DMS79 treated with DMSO at 0.1 percent for 48 hours (cell line): Measurements from ENCODE around the gene PROSER3.
"Not testable (repeated sequence)": the region's sequence is repeated elsewhere in the genome, so short reads cannot be mapped to it uniquely, and the experiment has no call there.

ENCODE experiments used
- DNase-seq: peaks from one replicate; lab custom pipeline; 2025; lab: John Stamatoyannopoulos, UW

PROSER3 gene

GRCh38 chr19:35755131-35755549 lies 2.8 kb upstream of the PROSER3 start:
- DNase-seq = no peak

- no peak for DNase-seq
Observed at GRCh38 chr19:35755550-35756376, 2.2 kb upstream of the PROSER3 start.

- no peak for DNase-seq
Observed at GRCh38 chr19:35756377-35757230, 1.4 kb upstream of the PROSER3 start, which contains the start of gene HSPB6. HSPB6 (minus strand) TSS chr19:35757029; CDS start chr19:35757008, 21 bp downstream.

- DNase-seq = no peak
Observed at GRCh38 chr19:35757231-35757748, 686 bp upstream of the PROSER3 start.

GRCh38 chr19:35759697-35760096 lies 1.7 kb downstream of the PROSER3 start:
- no peak for DNase-seq

GRCh38 chr19:35760711-35761349 lies 2.9 kb downstream of the PROSER3 start:
- DNase-seq = no peak

GRCh38 chr19:35764432-35765315 lies 6.7 kb downstream of the PROSER3 start:
- no peak for DNase-seq

GRCh38 chr19:35766571-35767104 lies 8.7 kb downstream of the PROSER3 start:
- DNase-seq = no peak

- no peak for DNase-seq
Observed at GRCh38 chr19:35767288-35768081, 9.5 kb downstream of the PROSER3 start.

- DNase-seq = no peak
Observed at GRCh38 chr19:35768082-35768421, 10.1 kb downstream of the PROSER3 start.

- DNase-seq = not testable (repeated sequence)
Observed at GRCh38 chr19:35772362-35772761, 14.4 kb downstream of the PROSER3 start.

GRCh38 chr19:35773020-35773806 lies 15.2 kb downstream of the PROSER3 start:
- no peak for DNase-seq

- no peak for DNase-seq
Observed at GRCh38 chr19:35774274-35775045, 16.5 kb downstream of the PROSER3 start.

GRCh38 chr19:35775046-35775297 lies 17.0 kb downstream of the PROSER3 start:
- no peak for DNase-seq

- peak; percentile 95 for DNase-seq
Observed at GRCh38 chr19:35775298-35776101, 17.5 kb downstream of the PROSER3 start, which contains the start of gene ARHGAP33. ARHGAP33 (plus strand) TSS chr19:35775564; CDS start chr19:35775659, 95 bp downstream.

- no peak for DNase-seq
Observed at GRCh38 chr19:35776102-35776788, 18.3 kb downstream of the PROSER3 start.
